Mesenteric fat pad (tissue), 1 donor: ENCODE data around the gene ASTN2. TPM values are rescaled to one million over a fixed set of nuclear protein-coding genes. Genes with fewer than 3 reads are reported as not detected.

Source experiments
- DNase-seq: peaks from one replicate; pipeline ENCODE4 v3.0.0-alpha.2; 2020; ENCODE audit warnings: low spot score
- total RNA-seq: library from RNA; stranded (reverse); fragmentation: NEBNext Ultra II Directional; extraction: Animal tissue kit (Norgen Biotek cat#: 25700); gene quantifications from one replicate; pipeline ENCODE4 v1.2.1, GENCODE V29; 2021
- donor health status: DM: yes; HTN: yes; CAD: no.

ASTN2 gene
- total RNA-seq, 1 donor from 2014 or later = 3.1 TPM

DNA sequence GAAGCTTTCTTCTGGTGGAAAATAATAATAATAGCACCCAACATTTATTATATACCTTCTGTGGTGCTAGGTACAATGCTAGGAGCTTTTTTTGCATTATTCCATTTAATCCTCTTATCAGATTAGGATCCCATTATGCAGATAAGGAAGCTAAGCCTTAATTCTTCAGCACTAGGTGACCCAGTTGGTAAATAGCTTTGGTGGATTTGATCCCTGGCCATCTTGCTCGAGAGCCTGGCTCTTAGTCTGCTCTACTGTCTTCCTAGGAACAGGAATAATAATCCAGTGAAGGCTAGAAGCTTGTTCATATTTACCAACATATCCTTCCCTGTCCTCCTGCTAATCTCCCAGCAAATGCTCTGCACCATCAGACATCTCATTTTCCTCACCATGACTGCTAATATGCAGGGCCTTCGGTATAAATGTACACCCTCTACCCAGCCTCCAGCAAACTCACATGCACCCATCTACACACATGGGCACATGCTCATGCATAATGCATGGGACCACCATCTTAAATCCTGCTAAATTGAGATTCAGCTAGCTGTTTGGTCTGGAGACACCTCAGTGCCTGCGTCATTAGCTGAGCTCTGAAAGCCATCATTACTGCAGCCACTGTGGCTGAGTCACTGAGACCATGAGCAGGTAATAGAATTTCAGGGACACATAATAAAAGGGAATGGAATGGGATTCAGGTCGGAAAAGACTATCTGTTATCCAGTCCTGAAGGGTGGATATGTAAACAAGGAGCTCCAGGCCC lies 640.3 kb downstream of the ASTN2 start:
- no peak for DNase-seq

- no peak for DNase-seq
These were observed 647.6 kb downstream of the ASTN2 start for GRCh38 chr9:116767219-116767618.

- no peak for DNase-seq
These were observed 649.8 kb downstream of the ASTN2 start for GRCh38 chr9:116765011-116765410.

DNA sequence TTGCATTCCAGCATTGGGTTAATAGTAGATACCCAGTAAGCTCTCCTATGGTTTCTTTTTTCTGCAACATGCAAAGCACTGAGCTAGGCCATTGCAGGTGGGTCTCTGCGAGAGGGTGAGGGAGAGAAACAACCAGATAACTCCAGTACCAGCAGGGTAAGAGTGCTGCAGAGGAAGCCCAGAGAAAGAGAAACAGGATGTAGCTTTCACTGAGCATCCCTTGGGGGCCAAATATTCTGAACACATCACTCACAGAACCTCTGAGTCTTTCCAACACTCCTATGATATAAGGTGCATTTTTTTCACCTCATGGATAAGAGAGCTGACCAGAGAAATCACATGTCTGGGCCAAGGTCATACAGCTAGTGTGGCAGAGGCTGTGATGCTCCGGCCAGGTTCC lies 651.1 kb downstream of the ASTN2 start:
- no peak for DNase-seq

DNA sequence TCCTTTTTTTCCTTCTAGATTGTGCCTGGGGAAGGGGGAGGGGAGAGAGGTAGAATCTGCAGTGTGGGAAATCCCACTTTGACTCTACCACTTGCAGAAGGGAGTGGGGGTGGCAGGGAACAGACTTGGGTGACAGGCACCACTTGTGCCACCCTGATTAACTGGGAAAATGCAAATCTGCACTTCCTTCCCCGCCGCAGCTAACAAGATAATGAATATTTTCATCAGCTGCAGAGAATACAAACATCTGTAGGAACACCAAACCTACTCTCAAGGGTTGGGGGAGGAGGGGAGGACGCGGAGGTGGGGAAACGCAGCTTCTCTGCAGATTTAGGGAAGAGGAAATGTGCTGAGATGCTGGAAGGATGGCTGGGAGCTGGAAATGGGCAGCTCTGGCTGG lies 654.2 kb downstream of the ASTN2 start:
- DNase-seq = no peak

DNA sequence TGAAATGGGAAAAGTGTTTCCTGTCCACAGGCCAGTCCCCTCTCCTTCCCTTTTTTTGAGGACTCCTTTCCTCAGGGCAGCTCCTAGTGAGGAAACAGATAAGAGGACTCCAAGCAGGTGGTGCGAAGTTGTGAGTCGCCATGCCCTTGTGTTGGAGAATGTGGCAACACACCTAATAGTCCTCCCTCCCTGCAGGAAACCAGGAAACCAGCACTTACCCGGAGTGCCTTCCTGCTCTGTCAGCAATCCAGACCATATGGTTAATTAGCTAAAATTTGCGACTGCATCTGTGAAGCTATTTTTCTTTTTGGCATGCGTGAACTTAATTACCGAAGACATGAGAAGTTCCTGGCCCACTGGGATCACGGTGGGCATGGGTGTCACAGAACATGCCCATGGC lies 657.8 kb downstream of the ASTN2 start:
- no peak for DNase-seq

DNA sequence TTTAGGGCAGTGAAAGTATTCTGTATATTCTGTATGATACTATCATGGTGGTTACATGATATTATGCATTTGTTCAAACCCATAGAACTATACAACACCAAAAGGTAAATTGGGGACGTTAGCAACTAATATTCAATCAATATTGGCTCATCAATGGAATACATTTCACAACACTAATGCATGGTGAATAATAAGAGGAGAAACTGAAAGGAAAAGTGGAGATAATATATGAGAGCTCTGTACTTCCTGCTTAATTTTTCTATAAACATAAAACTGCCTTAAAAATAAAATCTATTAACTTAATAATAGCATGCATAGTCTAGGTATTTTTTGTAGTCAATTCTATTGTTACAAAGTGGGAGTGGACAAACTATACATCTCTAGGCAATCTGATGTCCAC lies 661.5 kb downstream of the ASTN2 start:
- no peak for DNase-seq

GRCh38 chr9:116750510-116750909 lies 664.3 kb downstream of the ASTN2 start:
- no peak for DNase-seq

- no peak for DNase-seq
These were observed 665.1 kb downstream of the ASTN2 start for GRCh38 chr9:116749772-116750171.

DNA sequence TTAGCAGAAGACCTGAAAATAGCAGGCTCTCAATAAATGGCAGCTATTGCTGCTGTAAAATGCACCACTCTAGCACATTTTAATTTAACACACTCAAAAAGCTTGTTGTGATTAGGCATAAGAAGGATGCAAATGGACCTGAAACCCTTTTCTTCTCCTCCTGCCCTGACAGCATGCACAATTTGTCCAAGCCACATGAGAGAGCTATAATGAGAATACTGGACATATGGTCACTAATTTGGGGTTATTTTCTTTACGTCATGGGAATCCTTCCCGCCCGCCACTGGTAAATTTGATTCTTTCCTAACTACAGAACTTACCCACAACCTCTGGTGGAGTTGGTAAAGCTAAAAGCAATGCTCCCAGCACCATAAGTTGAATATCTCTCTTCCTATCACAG lies 665.7 kb downstream of the ASTN2 start:
- no peak for DNase-seq

DNA sequence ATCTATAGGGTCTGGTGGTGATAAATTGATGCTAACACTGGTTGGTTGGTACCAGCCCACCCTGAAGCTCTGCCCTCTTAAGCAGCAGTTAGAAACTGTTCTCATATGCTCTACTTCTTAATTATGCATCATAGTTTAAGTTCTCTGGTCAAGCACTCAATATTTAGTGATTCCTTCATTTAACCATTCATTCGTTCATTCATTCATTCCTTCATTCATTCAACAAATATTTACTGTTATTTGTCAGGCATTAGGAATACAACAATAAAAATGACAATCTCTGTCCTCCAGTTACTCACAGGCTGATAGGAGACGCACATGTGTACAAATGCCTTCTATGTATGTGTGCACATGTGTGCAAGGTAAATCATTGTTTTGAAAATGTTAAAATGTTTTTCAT lies 673.1 kb downstream of the ASTN2 start:
- no peak for DNase-seq

GRCh38 chr9:116741086-116741740 lies 673.6 kb downstream of the ASTN2 start:
- DNase-seq = no peak

DNA sequence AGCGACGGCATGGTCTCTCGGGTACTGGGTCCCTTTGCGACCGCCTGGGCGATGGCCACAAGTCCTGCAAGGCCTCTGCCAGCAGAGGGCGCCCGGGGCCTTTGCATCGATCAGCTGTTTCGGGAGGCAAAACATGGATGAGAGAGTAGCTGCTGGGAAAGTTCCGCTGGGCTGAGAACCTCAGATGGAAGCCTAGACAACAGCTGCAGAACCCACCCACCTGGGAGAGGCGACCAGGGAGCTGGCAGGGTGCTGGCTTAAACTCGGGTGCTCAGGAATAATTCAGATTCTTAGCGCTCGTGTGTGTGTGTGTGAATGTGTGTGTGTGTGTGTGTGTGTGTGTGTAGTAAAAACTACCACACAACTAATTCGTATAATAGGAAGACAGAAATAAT lies 677.7 kb downstream of the ASTN2 start:
- DNase-seq = no peak

DNA sequence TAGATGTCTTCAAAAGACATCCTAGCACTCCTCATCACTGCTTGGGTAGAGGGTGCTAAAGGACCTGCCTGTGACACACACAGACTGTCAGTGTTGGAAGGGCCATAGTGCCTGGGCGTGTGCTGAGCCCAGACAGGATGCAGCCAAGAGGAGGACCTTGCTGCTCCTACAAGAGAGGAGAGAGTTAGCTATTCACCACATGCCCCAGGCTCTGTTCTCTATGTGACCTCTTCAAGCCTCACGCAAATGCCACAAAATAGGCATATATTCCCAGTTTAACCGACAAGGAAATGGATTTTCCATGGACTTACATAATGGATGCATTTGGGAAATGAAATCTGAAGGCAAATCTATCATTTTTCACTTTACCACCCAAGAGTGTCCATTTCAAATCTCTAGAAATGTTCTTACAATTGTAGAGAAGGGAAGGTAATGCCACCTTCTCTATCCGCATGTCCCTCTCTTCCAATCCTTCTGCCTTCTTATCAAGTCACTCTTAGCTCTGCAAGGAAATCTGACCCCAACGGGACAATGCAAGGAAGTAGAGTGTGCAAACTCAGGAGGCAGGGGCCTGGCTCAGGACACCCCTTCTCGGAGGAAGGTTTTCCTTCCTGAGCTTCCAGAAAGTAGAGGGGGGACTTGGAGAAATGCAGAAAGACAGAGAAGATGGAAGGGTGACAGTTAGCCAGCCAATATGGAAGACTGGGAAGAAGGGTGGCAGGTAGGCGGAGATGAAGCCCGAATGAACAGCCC lies 678.3 kb downstream of the ASTN2 start:
- no peak for DNase-seq

DNA sequence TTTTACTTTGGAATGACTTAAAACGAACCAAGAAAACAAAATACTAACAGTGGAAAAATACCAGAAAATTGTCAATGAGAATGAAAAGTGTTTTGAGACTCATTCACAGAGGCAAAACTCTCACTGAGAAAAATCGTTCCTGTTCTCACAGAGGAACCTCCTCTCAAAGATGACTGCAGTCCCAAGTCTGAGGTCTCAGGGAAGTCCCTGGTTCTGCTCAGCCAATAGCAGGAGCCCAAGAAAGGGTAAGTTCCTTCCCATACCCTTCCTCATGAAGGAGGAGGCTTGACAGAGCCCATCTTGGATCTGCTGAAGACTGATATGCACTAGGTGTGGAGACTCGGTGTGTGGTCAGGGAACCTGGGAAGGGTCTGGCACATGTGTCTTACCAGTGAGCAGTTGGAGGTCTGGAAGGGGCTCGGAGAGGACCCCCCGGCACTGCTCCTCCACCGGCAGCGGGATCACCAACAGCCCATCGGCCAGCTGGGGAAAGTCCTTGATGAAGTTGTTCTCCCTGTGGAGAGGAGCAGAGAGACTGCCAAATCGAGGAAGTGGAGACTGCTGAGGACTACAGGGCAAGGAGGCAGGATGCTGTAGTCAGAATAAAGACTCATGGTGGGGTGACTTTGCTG lies 681.7 kb downstream of the ASTN2 start:
- DNase-seq = no peak

- no peak for DNase-seq
These were observed 688.3 kb downstream of the ASTN2 start for GRCh38 chr9:116726602-116727001.

DNA sequence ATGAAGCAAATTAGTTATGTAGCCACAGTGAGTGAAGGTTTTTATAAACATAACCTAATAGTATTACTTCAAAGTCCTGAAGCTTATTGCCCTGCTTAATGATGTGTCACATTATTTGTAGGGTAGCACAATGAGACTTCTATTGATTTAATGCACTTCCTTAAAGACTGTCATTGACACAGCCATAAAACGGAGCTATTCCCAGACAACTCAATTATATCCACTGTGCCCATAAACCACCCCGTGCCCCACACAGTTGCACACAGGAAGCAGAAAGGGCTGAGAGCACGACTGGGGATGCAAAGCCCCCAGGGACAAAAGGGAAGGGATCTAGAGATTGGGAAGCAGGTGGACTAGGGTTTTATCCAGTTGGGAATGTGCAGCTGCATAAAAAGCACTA lies 690.7 kb downstream of the ASTN2 start:
- DNase-seq = no peak

DNA sequence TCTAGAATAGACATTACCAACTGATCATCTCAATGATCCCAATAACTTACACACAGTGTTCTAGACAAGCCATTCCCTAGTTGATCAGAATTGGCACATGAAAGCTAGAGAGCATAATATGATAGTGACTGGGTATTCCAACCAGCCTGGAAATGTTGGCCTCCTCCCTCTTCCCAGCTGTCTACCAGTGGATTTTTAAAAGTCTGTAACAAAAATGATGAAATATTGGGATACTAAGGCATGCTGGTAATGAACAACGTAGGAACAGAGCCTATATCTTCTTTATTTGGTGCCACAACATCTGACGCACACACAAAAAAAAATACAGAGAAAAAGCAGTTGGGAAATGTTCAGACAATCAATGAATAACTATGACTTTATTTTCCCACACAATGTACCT lies 692.9 kb downstream of the ASTN2 start:
- DNase-seq = no peak

DNA sequence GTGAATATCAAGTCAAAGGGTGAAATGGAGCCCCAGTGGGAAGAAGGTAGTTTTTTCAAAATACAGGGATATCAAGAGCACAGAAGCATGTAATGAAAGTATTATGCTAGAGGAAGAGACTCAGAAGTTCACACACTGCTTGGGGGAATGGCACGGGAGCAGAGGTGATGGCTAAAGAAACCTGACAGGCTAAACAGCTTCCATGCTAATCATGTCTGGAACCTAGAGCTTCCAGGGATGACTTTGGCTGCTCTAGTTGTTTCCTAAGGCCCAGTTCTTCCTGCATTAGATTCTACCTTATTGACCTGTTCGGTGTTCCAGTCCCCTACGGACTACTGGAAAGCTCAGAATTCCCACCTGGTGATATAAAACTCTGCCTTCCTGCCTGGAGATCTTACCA lies 693.4 kb downstream of the ASTN2 start:
- DNase-seq = no peak

DNA sequence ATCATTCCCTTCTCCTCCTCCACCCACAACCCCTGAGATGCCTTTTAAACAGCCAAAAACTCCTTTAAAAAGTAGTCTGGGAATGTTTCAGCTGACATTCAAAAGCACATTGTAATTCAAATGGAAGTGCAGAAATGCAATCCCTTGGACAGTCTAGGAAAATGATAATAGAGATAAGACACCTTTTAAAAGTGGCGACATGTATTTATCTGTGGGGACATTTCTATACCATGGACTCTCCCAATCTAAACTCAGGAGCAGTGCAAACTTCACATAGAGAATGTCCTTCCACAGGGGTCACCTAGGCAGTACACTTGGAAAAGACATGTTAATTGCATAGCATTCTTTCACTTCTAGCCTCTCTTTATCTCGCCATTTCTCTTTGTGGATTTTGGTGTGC lies 694.7 kb downstream of the ASTN2 start:
- DNase-seq = no peak

DNA sequence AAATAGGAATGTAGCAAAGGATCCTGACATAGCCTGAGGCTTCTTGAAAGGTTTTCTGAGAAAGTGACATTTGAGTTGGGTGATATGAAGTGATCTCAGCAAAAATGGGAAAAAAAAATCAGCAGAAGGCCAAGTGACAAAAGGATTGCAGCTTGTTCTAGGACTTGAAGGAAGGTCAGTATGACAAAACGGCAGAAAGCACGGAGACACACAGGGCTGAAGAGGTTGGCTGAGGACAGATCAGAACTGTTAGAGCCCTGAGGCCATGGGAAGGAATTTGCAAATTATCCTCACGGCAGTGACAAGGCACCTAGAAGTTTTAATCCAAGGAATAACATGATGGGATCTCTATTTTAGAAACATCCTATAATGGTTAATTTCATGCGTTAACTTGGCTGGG lies 696.7 kb downstream of the ASTN2 start:
- no peak for DNase-seq

DNA sequence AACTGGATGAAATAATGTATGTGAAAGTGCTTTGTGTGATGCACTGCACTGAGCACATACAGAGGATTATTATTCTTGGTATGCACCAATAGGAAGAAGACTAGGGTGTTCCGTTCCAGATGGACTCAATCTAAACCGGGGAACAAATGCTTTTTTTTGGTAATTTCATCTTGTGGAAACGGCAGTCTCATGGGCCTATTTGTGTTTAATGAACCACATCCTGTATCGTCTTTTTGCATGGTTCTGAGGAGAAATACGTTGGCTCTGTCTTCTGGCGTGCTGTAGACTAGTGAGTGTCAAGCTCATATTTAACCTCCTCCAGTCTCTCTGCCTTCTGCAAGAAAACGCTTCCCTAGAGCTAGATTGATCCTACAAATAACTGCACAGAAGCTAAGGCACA lies 697.7 kb downstream of the ASTN2 start:
- no peak for DNase-seq
